GM23248 (cell line): ENCODE measurements around the gene FSIP1. TPM values are rescaled to one million over a fixed set of nuclear protein-coding genes. Genes with fewer than 3 reads are reported as not detected.

Experiments used
- DNase-seq: peaks from one replicate; pipeline ENCODE4 v3.0.0-alpha.2; 2015
- H2AFZ ChIP-seq: fragments of 200-600 bp; sonication (generic); 2 replicates; pipeline ENCODE4 v1.6.1; 2016; ENCODE audit warnings: antibody characterized with exemption
- H3F3A ChIP-seq: fragments of 200-600 bp; sonication (generic); 2 replicates; pipeline ENCODE4 v1.6.1; 2016; ENCODE audit warnings: mild to moderate bottlenecking, antibody characterized with exemption, mixed run types; ENCODE audit not compliant: insufficient read depth
- H3K27ac ChIP-seq: fragments of 200-600 bp; sonication (generic); 2 replicates; pipeline ENCODE4 v1.5.1; 2016; ENCODE audit warnings: mild to moderate bottlenecking
- H3K27me3 ChIP-seq: fragments of 200-600 bp; sonication (generic); replicated peaks from 2 replicates; pipeline ENCODE4 v1.6.1; 2016; ENCODE audit warnings: mild to moderate bottlenecking; ENCODE audit not compliant: insufficient read depth
- H3K36me3 ChIP-seq: fragments of 200-600 bp; sonication (generic); 2 replicates; pipeline ENCODE4 v1.6.1; 2016; ENCODE audit warnings: low read depth, mild to moderate bottlenecking
- H3K4me1 ChIP-seq: fragments of 200-600 bp; sonication (generic); 2 replicates; pipeline ENCODE4 v1.6.1; 2016; ENCODE audit warnings: mild to moderate bottlenecking; ENCODE audit not compliant: insufficient read depth
- H3K4me2 ChIP-seq: fragments of 200-600 bp; sonication (generic); one replicate; pipeline ENCODE4 v1.6.1; 2016; ENCODE audit warnings: mild to moderate bottlenecking; ENCODE audit not compliant: unreplicated experiment
- H3K4me3 ChIP-seq: fragments of 200-600 bp; sonication (generic); 2 replicates; pipeline ENCODE4 v1.5.1; 2016; ENCODE audit warnings: mild to moderate bottlenecking
- H3K79me2 ChIP-seq: fragments of 200-600 bp; sonication (generic); 2 replicates; pipeline ENCODE4 v1.6.1; 2016; ENCODE audit warnings: mild to moderate bottlenecking; ENCODE audit not compliant: insufficient read depth
- H3K9ac ChIP-seq: fragments of 200-600 bp; sonication (generic); 2 replicates; pipeline ENCODE4 v1.6.1; 2016; ENCODE audit warnings: mild to moderate bottlenecking
- H3K9me2 ChIP-seq: fragments of 200-600 bp; sonication (generic); 2 replicates; pipeline ENCODE4 v1.6.1; 2016; ENCODE audit warnings: mixed run types, mild to moderate bottlenecking, moderate library complexity; ENCODE audit not compliant: insufficient read depth
- H3K9me3 ChIP-seq: fragments of 200-600 bp; sonication (generic); one replicate; pipeline ENCODE4 v1.6.1; 2017; ENCODE audit warnings: low read depth
- H4K20me1 ChIP-seq: fragments of 200-600 bp; sonication (generic); 2 replicates; pipeline ENCODE4 v1.6.0; 2016; ENCODE audit not compliant: insufficient read depth
- EZH2 ChIP-seq: fragments of 200-600 bp; sonication (generic); IDR thresholded peaks from 2 replicates; pipeline ENCODE4 v1.6.1; 2018; ENCODE audit warnings: antibody characterized with exemption, mild to moderate bottlenecking; ENCODE audit not compliant: insufficient read depth, poor library complexity, severe bottlenecking
- EZH2phosphoT487 ChIP-seq: fragments of 200-600 bp; sonication (generic); IDR thresholded peaks from 2 replicates; pipeline ENCODE4 v1.6.1; 2018; ENCODE audit warnings: antibody characterized with exemption, moderate library complexity, mild to moderate bottlenecking, low read depth; ENCODE audit not compliant: insufficient read depth
- WGBS, 2 experiments: methylation state at CpG; one replicate each; pipeline ENCODE4 v1.1.6; 2015 to 2017; ENCODE audit warnings: low lambda C conversion rate in 2 of 2, low coverage in 1 of 2; ENCODE audit errors: missing lambda C conversion rate in 2 of 2; 5-methylcytosine and 5-hydroxymethylcytosine counted together
- in situ Hi-C: fragments of 300-500 bp; cut with MboI; formaldehyde crosslinking; loops from 2 replicates; pipeline ENCODE4 v1.15.0; 2020
- polyA plus RNA-seq: library from polyadenylated mRNA; unstranded; fragments of >200 nt; fragmentation: Nextera tagmentation; extraction: Ambion mirVana; gene quantifications from 2 replicates; pipeline ENCODE4 v1.2.1, GENCODE V29; 2016
- total RNA-seq: library from RNA; depleted of rRNA; stranded (reverse); fragments of >200 nt; shearing (Covaris generic); gene quantifications from 2 replicates; pipeline ENCODE4 v1.2.3, GENCODE V29; 2014

Gene FSIP1
- total and polyA plus RNA-seq, 2 experiments from 2014 or later, result 2.4 TPM

DNA sequence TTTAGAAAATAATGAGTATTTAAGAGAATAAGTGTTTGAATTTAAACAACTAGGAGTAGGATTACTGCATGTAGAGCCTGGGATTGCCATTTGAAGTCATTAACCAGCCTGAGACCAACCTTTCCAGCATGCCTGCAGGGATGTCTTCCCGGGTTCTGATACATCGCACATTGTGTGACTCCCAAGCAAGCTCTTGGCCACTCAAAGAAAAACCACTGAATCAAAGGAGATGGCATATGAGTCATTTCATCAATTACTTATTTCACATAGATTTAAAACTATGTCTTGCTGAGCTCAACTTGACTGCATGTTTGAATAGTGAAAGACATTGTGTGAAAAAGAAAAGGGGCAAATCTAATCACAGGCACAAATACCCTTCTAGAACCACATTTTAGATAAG is 216.8 kb downstream of the FSIP1 start:
- H4K20me1 ChIP-seq, result no peaks in the 10 kb centered on the region
- H3K36me3 ChIP-seq, result no peaks in the 10 kb centered on the region
- no peak overlapping the region for H2AFZ ChIP-seq
- peak; percentile 20 for DNase-seq
- H3K27ac ChIP-seq, result no peak overlapping the region
- 93 to 94% methylated on average over 2 of the region's 2 CpGs for WGBS, 2 experiments
- H3K9ac ChIP-seq, result no peak overlapping the region
- no peaks in the 10 kb centered on the region for H3F3A ChIP-seq
- no peak overlapping the region for H3K4me2 ChIP-seq
- no peaks in the 10 kb centered on the region for H3K27me3 ChIP-seq
- H3K79me2 ChIP-seq, result no peaks in the 10 kb centered on the region
- no peaks in the 10 kb centered on the region for H3K9me2 ChIP-seq
- TF ChIP-seq EZH2 (no peak), EZH2phosphoT487 (no peak)
- peaks cover 4% of the 10 kb centered on the region; the same call in 1 of the 2 replicates for H3K4me1 ChIP-seq
- no peaks in the 10 kb centered on the region for H3K9me3 ChIP-seq
- in situ Hi-C loops, result no loop called here
- H3K4me3 ChIP-seq, result no peak overlapping the region

DNA sequence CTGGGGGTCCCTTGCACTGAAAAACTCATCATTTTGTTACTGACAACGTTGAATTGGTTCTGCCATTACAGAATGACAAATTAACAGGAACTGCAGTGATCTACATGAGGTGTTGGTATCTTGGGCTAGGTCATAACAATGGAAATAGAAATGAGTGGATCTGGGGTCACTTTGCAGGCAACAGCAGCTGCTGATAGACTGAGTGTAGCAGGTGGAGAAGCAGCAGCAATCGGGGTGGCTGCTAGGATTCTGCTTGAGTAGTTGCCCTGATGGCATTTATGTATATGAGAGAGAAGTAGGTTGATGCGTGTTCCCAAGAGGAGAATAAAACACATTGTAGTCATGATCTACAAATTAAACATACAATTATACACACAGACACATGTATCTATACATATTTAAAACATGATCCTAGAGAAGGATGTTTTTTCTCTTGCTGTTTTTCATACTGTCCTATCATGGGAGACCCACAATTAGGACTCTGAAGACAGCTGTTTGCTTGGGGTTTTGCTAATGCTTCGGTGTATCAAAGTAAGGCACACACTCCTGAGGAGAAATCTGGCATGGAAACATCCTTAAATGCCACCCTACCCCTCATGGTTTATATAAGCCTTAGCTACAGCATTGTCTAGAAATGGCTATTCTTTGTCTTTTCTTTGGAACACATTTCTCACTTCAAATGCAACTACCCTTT is 217.5 kb downstream of the FSIP1 start:
- Histone ChIP-seq H3K27ac (no peak overlapping the region), H3K4me1 (no peaks in the 10 kb centered on the region), H3K4me3 (no peak overlapping the region), H3K27me3 (no peaks in the 10 kb centered on the region), H3K9me2 (no peaks in the 10 kb centered on the region), H2AFZ (no peak overlapping the region), H3K9ac (no peak overlapping the region), H3K4me2 (no peak overlapping the region), H3F3A (no peaks in the 10 kb centered on the region), H3K9me3 (no peaks in the 10 kb centered on the region), H3K79me2 (no peaks in the 10 kb centered on the region), H4K20me1 (no peaks in the 10 kb centered on the region), H3K36me3 (no peaks in the 10 kb centered on the region)
- in situ Hi-C loops, result no loop called here
- 72 to 73% methylated on average over 4 of the region's 4 CpGs for WGBS, 2 experiments
- no peak for DNase-seq
- TF ChIP-seq EZH2phosphoT487, result no peak
- no peak for TF ChIP-seq EZH2

DNA sequence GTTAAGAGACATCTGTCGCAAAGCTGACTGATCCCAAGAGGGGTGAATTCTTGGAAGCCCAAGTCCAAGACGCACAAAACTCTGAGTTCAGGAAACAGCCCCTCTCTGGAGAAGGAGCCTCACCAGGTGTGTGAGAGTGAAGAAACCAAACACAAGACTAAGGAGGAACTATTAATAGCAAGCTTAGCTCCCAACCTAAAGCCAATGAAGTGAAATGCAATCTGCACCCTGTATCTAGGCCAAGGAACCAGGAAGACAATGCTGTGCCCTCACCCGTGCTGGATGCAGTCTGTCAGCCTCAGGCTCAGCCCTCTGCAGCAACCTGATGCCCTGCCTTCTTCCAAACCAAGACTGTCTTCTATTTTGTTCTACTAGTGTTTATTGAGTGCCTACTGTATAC is 224.2 kb downstream of the FSIP1 start:
- H3K9me3 ChIP-seq, result no peaks in the 10 kb centered on the region
- in situ Hi-C loops, result no loop called here
- H3K27me3 ChIP-seq, result no peaks in the 10 kb centered on the region
- H3K4me2 ChIP-seq, result no peak overlapping the region
- H3K4me1 ChIP-seq, result no peaks in the 10 kb centered on the region
- TF ChIP-seq EZH2 (no peak), EZH2phosphoT487 (no peak)
- H3K9me2 ChIP-seq, result no peaks in the 10 kb centered on the region
- no peak overlapping the region for H3K27ac ChIP-seq
- no peak overlapping the region; the same call in 1 of the 2 replicates for H2AFZ ChIP-seq
- 69 to 77% methylated on average over 3 of the region's 3 CpGs for WGBS, 2 experiments
- H4K20me1 ChIP-seq, result no peaks in the 10 kb centered on the region
- no peaks in the 10 kb centered on the region for H3F3A ChIP-seq
- no peaks in the 10 kb centered on the region for H3K79me2 ChIP-seq
- no peak overlapping the region for H3K9ac ChIP-seq
- no peak for DNase-seq
- H3K4me3 ChIP-seq, result no peak overlapping the region
- no peaks in the 10 kb centered on the region for H3K36me3 ChIP-seq

DNA sequence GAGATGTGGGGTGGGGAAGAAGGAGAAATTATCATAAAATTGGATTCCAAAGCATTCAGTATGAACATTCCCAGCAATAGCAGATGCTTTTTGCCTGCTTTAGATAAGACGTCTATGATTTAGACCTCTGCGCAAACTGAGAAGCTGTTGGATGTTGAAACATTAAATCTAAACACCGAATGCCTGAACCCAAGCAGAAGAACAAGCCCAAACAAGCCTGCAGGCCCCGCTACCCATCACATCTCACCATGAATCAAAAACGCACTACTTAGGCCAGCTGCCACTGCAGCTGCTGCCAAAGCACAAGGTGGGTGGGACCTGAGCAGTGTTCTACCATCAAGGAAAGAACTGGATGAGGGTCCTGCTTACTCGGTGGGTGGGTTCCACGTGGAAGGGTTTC is 226.2 kb downstream of the FSIP1 start:
- Histone ChIP-seq H3K9me2 (no peaks in the 10 kb centered on the region), H3K9me3 (no peaks in the 10 kb centered on the region), H3K4me3 (no peak overlapping the region), H3K4me1 (no peaks in the 10 kb centered on the region), H3F3A (no peaks in the 10 kb centered on the region), H2AFZ (no peak overlapping the region), H3K27ac (no peak overlapping the region), H3K4me2 (no peak overlapping the region), H4K20me1 (no peaks in the 10 kb centered on the region), H3K36me3 (no peaks in the 10 kb centered on the region), H3K79me2 (no peaks in the 10 kb centered on the region), H3K9ac (no peak overlapping the region), H3K27me3 (no peaks in the 10 kb centered on the region)
- DNase-seq, result no peak
- 88 to 89% methylated on average over 7 of the region's 7 CpGs for WGBS, 2 experiments
- in situ Hi-C loops, result no loop called here
- TF ChIP-seq EZH2 (no peak), EZH2phosphoT487 (no peak)
